Esophagus squamous epithelium (tissue), 4 donors: ENCODE measurements around the gene RFPL2.

Experiments
- CTCF ChIP-seq, 6 experiments: fragments of 450-650 bp in 4 of 6; fragments of 200-600 bp in 2 of 6; sonication (generic) in 2 of 6; IDR thresholded peaks; one replicate each; pipeline ENCODE4 v1.5.1; 2016 to 2019; ENCODE audit warnings: antibody characterized with exemption in 6 of 6, mild to moderate bottlenecking in 4 of 6, moderate library complexity in 4 of 6
- POLR2A ChIP-seq, 4 donors: fragments of 450-650 bp; IDR thresholded peaks; one replicate each; pipeline ENCODE4 v1.6.1; 2017; ENCODE audit warnings: antibody characterized with exemption in 4 of 4, mild to moderate bottlenecking in 4 of 4, moderate library complexity in 3 of 4

GRCh38 chr22:32207971-32208480, 3.2 kb upstream of the RFPL2 start:
- no peak for TF ChIP-seq CTCF (IDR thresholded peaks at IDR 0.05)
- TF ChIP-seq POLR2A (IDR thresholded peaks at IDR 0.05), result no peak
